ENCODE data around the gene UBALD2.
A peak's percentile ranks its signal among the peaks of the same experiment; 100 is the strongest.
"Not testable (repeated sequence)": the region's sequence is repeated elsewhere in the genome, so short reads cannot be mapped to it uniquely, and the experiment has no call there.

The UBALD2 gene

GRCh38 chr17:76266244-76266938 is 1.2 kb downstream of the UBALD2 start:
- no peaks in the 10 kb centered on the region for H3K27me3 ChIP-seq
- DNase-seq: peak in 1 of 2 donors; percentile 57
- H3K9me3 ChIP-seq: no peaks in the 10 kb centered on the region
- peaks cover 0 to 59% (median 40%) of the 10 kb centered on the region in 4 donors for H3K4me1 ChIP-seq
- H3K4me3 ChIP-seq: peak overlapping the region; percentile 62 to 91
- intact Hi-C loops (cut with DNase I; ENCODE audit: low total_unique reads): no loop called here
- peak overlapping the region; percentile 77 to 85 for H3K27ac ChIP-seq
- peaks cover 0 to 28% (median 24%) of the 10 kb centered on the region in 3 donors for H3K36me3 ChIP-seq
- TF ChIP-seq CTCF (IDR thresholded peaks at IDR 0.05): no peak

- Histone ChIP-seq H3K4me1 (peaks cover 0 to 66% (median 47%) of the 10 kb centered on the region in 4 donors), H3K9me3 (no peaks in the 10 kb centered on the region), H3K4me3 (peak overlapping the region; percentile 62 to 91), H3K27ac (peak overlapping the region; percentile 77 to 85), H3K36me3 (peaks cover 0 to 28% (median 24%) of the 10 kb centered on the region in 3 donors), H3K27me3 (no peaks in the 10 kb centered on the region)
- intact Hi-C loops (cut with DNase I; ENCODE audit: low total_unique reads): no loop called here
- DNase-seq: no peak
- no peak for TF ChIP-seq CTCF (IDR thresholded peaks at IDR 0.05)
Observed at GRCh38 chr17:76267051-76267576, 2.0 kb downstream of the UBALD2 start.

- H3K9me3 ChIP-seq; H3K27me3 ChIP-seq; H3K4me3 ChIP-seq; intact Hi-C loops (cut with DNase I; ENCODE audit: low total_unique reads); DNase-seq: not testable (repeated sequence)
- Histone ChIP-seq H3K27ac (peak overlapping the region in 1 of 2 donors; percentile 85), H3K4me1 (peaks cover 0 to 71% (median 52%) of the 10 kb centered on the region in 4 donors), H3K36me3 (peaks cover 0 to 28% (median 24%) of the 10 kb centered on the region in 3 donors)
Observed at GRCh38 chr17:76267581-76268001, 2.4 kb downstream of the UBALD2 start.

GRCh38 chr17:76268015-76268749 is 3.0 kb downstream of the UBALD2 start:
- H3K36me3 ChIP-seq: peaks cover 0 to 28% (median 24%) of the 10 kb centered on the region in 3 donors
- TF ChIP-seq CTCF (IDR thresholded peaks at IDR 0.05): no peak
- H3K4me1 ChIP-seq: peaks cover 0 to 77% (median 53%) of the 10 kb centered on the region in 4 donors
- intact Hi-C loops (cut with DNase I; ENCODE audit: low total_unique reads): no loop called here
- H3K4me3 ChIP-seq: no peak overlapping the region
- peak; percentile 86 to 89 for DNase-seq
- H3K27ac ChIP-seq: no peak overlapping the region
- no peaks in the 10 kb centered on the region for H3K27me3 ChIP-seq
- no peaks in the 10 kb centered on the region for H3K9me3 ChIP-seq

- no peaks in the 10 kb centered on the region for H3K9me3 ChIP-seq
- peaks cover 0 to 28% (median 24%) of the 10 kb centered on the region in 3 donors for H3K36me3 ChIP-seq
- H3K27me3 ChIP-seq: no peaks in the 10 kb centered on the region
- H3K4me1 ChIP-seq: peaks cover 0 to 73% (median 49%) of the 10 kb centered on the region in 4 donors
- DNase-seq: no peak
- intact Hi-C loops (cut with DNase I; ENCODE audit: low total_unique reads): no loop called here
- no peak overlapping the region for H3K27ac ChIP-seq
- no peak overlapping the region for H3K4me3 ChIP-seq
- TF ChIP-seq CTCF (IDR thresholded peaks at IDR 0.05): no peak
Observed at GRCh38 chr17:76268991-76269981, 4.1 kb downstream of the UBALD2 start.
